GM12878 (cell line): Measurements from ENCODE around the gene AQP7. TPM values are rescaled to one million over a fixed set of nuclear protein-coding genes. Genes with fewer than 3 reads are reported as not detected.
A peak's percentile ranks its signal among the peaks of the same experiment; 100 is the strongest.

ENCODE experiments used
- ATAC-seq: fragments of 200-7000 bp; cut with Tn5 transposase; 3 replicates; pipeline ENCODE4 v1.9.1; 2020; ENCODE audit warnings: mild to moderate bottlenecking, moderate library complexity
- BruUV-seq: library from RNA; stranded (reverse); fragments of 400-500 nt; replicated peaks from 2 replicates; lab custom pipeline; 2021; lab: Mats Ljungman, UMichigan
- CTCF ChIA-PET: fragments of 300-600 bp; sonication (Branson Sonifier 250); formaldehyde crosslinking; extraction: SDS; loops from one replicate; lab custom pipeline; 2021; ENCODE audit warnings: inconsistent platforms; lab: Yijun Ruan, JAX
- POLR2A ChIA-PET: fragments of 350-600 bp; formaldehyde crosslinking; extraction: SDS; loops from one replicate; lab custom pipeline; 2021; ENCODE audit warnings: inconsistent platforms; lab: Charles Lee
- RAD21 ChIA-PET: fragments of 300-600 bp; sonication (Branson Sonifier 250); formaldehyde crosslinking; loops from one replicate; lab custom pipeline; 2023; ENCODE audit warnings: antibody characterized with exemption; ENCODE audit not compliant: unreplicated experiment; lab: Charles Lee
- SMC1A ChIA-PET: fragments of 300-600 bp; sonication (Branson Sonifier 250); formaldehyde crosslinking; loops from one replicate; lab custom pipeline; 2023; ENCODE audit not compliant: unreplicated experiment, uncharacterized antibody; lab: Charles Lee
- DNase-seq: peaks from one replicate; pipeline ENCODE4 v3.0.0-alpha.2; 2011; ENCODE audit warnings: low read depth, low spot score
- FAIRE-seq: peaks from 3 replicates; lab custom pipeline; 2011; peaks lifted over from hg19 to GRCh38; lab: Jason Lieb, UNC
- H2AFZ ChIP-seq: 2 replicates; pipeline ENCODE4 v1.6.0; 2011; ENCODE audit warnings: low read depth, low read length, control low read depth; ENCODE audit not compliant: control insufficient read depth
- H3K27ac ChIP-seq: 2 replicates; pipeline ENCODE4 v1.5.1; 2011; ENCODE audit warnings: control low read depth; ENCODE audit not compliant: control insufficient read depth, insufficient read depth
- H3K27me3 ChIP-seq, 2 experiments: replicated peaks in 1 of 2; 2 replicates each; pipeline versions ENCODE4 v1.6.0 to v1.6.1; 2011; ENCODE audit warnings: low read length in 1 of 2; ENCODE audit not compliant: control insufficient read depth in 2 of 2, insufficient read depth in 2 of 2
- H3K36me3 ChIP-seq, 2 experiments: 2 replicates each; pipeline ENCODE4 v1.5.1; 2011; ENCODE audit warnings: low read length in 1 of 2; ENCODE audit not compliant: control insufficient read depth in 2 of 2, insufficient read depth in 2 of 2
- H3K4me1 ChIP-seq: 2 replicates; pipeline ENCODE4 v1.6.1; 2011; ENCODE audit warnings: mild to moderate bottlenecking, low read length, moderate library complexity, mixed read lengths; ENCODE audit not compliant: control insufficient read depth, insufficient read depth
- H3K4me2 ChIP-seq: 2 replicates; pipeline ENCODE4 v1.6.0; 2011; ENCODE audit warnings: control low read depth; ENCODE audit not compliant: control insufficient read depth, insufficient read depth
- H3K4me3 ChIP-seq: fragments of 200-600 bp; sonication (generic); 2 replicates; pipeline ENCODE4 v1.5.1; 2016
- H3K79me2 ChIP-seq: 2 replicates; pipeline ENCODE4 v1.6.0; 2011; ENCODE audit warnings: low read length; ENCODE audit not compliant: control insufficient read depth, insufficient read depth
- H3K9ac ChIP-seq: 2 replicates; pipeline ENCODE4 v1.8.0; 2011; ENCODE audit warnings: low read length, control low read depth, mixed read lengths; ENCODE audit not compliant: control insufficient read depth, insufficient read depth
- H3K9me3 ChIP-seq: replicated peaks from 3 replicates; pipeline ENCODE4 v1.5.1; 2011; ENCODE audit warnings: mild to moderate bottlenecking, low read length; ENCODE audit not compliant: control insufficient read depth, insufficient read depth
- H4K20me1 ChIP-seq: 2 replicates; pipeline ENCODE4 v1.6.0; 2011; ENCODE audit not compliant: control insufficient read depth, insufficient read depth
- BHLHE40 ChIP-seq, 2 experiments: fragments of 450-650 bp in 1 of 2; IDR thresholded peaks; 2 replicates each; pipeline ENCODE4 v1.6.1; 2011 to 2017; ENCODE audit warnings: low read depth in 2 of 2, borderline replicate concordance in 1 of 2, improper control_type of control experiment in 1 of 2, low read length in 1 of 2, mild to moderate bottlenecking in 1 of 2
- CBX3 ChIP-seq: fragments of 200-600 bp; sonication (generic); IDR thresholded peaks from 2 replicates; pipeline ENCODE4 v1.6.1; 2016; ENCODE audit warnings: low read depth, borderline replicate concordance
- EGR1 ChIP-seq, 2 experiments: IDR thresholded peaks; 1 replicate in 1 of 2; 2 replicates in 1 of 2; pipeline ENCODE4 v1.6.1; 2011 to 2012; ENCODE audit warnings: low read depth in 2 of 2, low read length in 2 of 2, borderline replicate concordance in 1 of 2, mild to moderate bottlenecking in 1 of 2, moderate library complexity in 1 of 2
- HSF1 ChIP-seq: fragments of 150-350 bp; IDR thresholded peaks from 2 replicates; pipeline ENCODE4 v1.6.1; 2014; ENCODE audit warnings: mild to moderate bottlenecking, low read depth, low read length
- NR2F1 ChIP-seq: fragments of 450-650 bp; conservative IDR thresholded peaks from 2 replicates; pipeline ENCODE4 v1.6.1; 2017; ENCODE audit warnings: mild to moderate bottlenecking
- PML ChIP-seq: IDR thresholded peaks from 2 replicates; pipeline ENCODE4 v1.6.1; 2012; ENCODE audit warnings: low read length, inconsistent platforms
- POU2F2 ChIP-seq: IDR thresholded peaks from 3 replicates; pipeline ENCODE4 v1.6.1; 2011; ENCODE audit warnings: low read depth, mild to moderate bottlenecking, low read length, borderline replicate concordance
- RFX5 ChIP-seq: IDR thresholded peaks from 2 replicates; pipeline ENCODE4 v1.6.1; 2011; ENCODE audit warnings: low read depth, low read length, improper control_type of control experiment
- SMARCA5 ChIP-seq: fragments of 450-650 bp; IDR thresholded peaks from 2 replicates; pipeline ENCODE4 v1.6.1; 2017; ENCODE audit warnings: mild to moderate bottlenecking
- SMC3 ChIP-seq: IDR thresholded peaks from 2 replicates; pipeline ENCODE4 v1.6.1; 2011; ENCODE audit warnings: low read length, improper control_type of control experiment, borderline replicate concordance
- SREBF1 ChIP-seq: IDR thresholded peaks from 2 replicates; pipeline ENCODE4 v1.6.1; 2012; ENCODE audit warnings: mild to moderate bottlenecking, low read length
- STAT3 ChIP-seq: IDR thresholded peaks from 2 replicates; pipeline ENCODE4 v1.6.1; 2011; ENCODE audit warnings: low read depth, low read length, improper control_type of control experiment
- YY1 ChIP-seq: IDR thresholded peaks from 2 replicates; pipeline ENCODE4 v1.6.1; 2011; ENCODE audit warnings: low read depth, mild to moderate bottlenecking, low read length
- ZNF217 ChIP-seq: fragments of 450-650 bp; IDR thresholded peaks from 2 replicates; pipeline ENCODE4 v1.6.1; 2017; ENCODE audit warnings: antibody characterized with exemption, mild to moderate bottlenecking
- ZNF592 ChIP-seq: fragments of 450-650 bp; IDR thresholded peaks from 2 replicates; pipeline ENCODE4 v1.6.1; 2017; ENCODE audit warnings: mild to moderate bottlenecking, moderate library complexity
- WGBS: methylation state at CpG from one replicate; pipeline ENCODE4 v1.1.6; 2016; ENCODE audit warnings: low lambda C conversion rate; ENCODE audit not compliant: insufficient replicate concordance, insufficient coverage; ENCODE audit errors: missing lambda C conversion rate; 5-methylcytosine and 5-hydroxymethylcytosine counted together
- in situ Hi-C: fragments of 300-500 bp; cut with MboI; formaldehyde crosslinking; loops from 9 replicates; pipeline ENCODE4 v1.14.3; 2018; ENCODE audit warnings: mixed read lengths
- intact Hi-C: fragments of 100-400 bp; cut with micrococcal nuclease; formaldehyde crosslinking; loops from one replicate; pipeline ENCODE4 v1.14.2; 2022; ENCODE audit not compliant: unreplicated experiment
- polyA plus RNA-seq, 11 experiments: library from polyadenylated mRNA; depleted of rRNA in 4 of 11; unstranded in 6 of 11; stranded (reverse) in 5 of 11; fragments of >200 nt; fragmentation: Nextera tagmentation in 4 of 11; fragmentation: Illumina TruSeq in 1 of 11; extraction: Ambion mirVana in 4 of 11; extraction: Trizol in 1 of 11; gene quantifications; 1 replicate in 1 of 11; 2 replicates in 10 of 11; pipeline versions ENCODE4 v1.2.1 to v1.2.3, GENCODE V29; 2011 to 2016; ENCODE audit warnings: inconsistent platforms in 2 of 11, missing spikeins in 2 of 11, low read depth in 1 of 11
- total RNA-seq, 4 experiments: library from RNA; depleted of rRNA in 3 of 4; stranded (reverse); fragments of >200 nt in 3 of 4; fragmentation: Illumina TruSeq in 1 of 4; extraction: Trizol in 1 of 4; gene quantifications; 2 replicates each; pipeline versions ENCODE4 v1.2.1 to v1.2.3, GENCODE V29; 2013 to 2021
- TF ChIP-seq, protein P1 (sequence below): fragments of 450-650 bp; IDR thresholded peaks from 2 replicates; pipeline ENCODE4 v1.6.1; 2017; ENCODE audit warnings: antibody characterized with exemption, mild to moderate bottlenecking, moderate library complexity

AQP7 gene
- total and polyA plus RNA-seq, 10 of the 15 experiments (the other 5 are each of a cell fraction or from before 2014, with no cell fraction given) = 0.04 to 0.18 (median 0.04) TPM; not detected in 7

DNA sequence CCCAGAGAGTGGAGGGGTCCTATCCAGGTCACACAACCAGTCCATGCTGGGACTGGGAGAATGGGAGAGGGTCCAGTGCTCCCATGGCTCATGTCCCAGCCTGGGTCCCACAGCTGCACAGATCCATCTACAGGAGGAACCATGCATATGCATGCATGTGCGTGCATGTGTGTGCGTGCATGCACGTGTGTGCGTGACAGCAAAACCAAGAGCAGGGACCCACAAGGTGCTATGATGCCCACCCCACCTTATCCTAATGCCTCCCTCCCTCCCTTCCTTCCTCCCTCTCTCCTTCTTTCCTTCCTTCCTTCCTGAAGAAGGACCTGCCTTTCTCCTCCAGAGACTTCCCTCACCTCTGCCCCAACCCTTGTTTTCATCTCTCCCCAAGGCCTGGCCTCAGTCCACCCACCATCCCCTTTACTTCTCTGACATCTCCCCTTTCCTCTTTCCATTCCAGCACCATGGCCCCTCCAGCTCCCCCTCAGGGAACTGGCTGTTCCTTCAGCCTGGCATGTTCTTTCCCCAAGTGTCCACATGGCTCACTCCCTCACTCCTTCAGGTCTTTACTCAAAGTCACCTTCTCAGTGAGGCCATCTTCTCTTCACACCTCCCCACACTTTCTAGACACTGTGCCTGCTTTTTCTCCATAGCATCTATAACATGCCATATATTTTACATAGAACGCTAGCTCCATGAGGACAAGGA lies 21.8 kb downstream of the AQP7 start:
- RAD21 ChIA-PET = no interaction called here
- CTCF ChIA-PET = interaction anchor here (1.9 kb wide), 1 partner anchor 72 kb away, joined by 5 read pairs; no protein-coding TSS in a partner anchor
- POLR2A ChIA-PET = no interaction called here
- BruUV-seq = no TSS peak
- DNase-seq = no peak
- no peaks in the 10 kb centered on the region for H3K9me3 ChIP-seq
- no peaks in the 10 kb centered on the region for H3K4me1 ChIP-seq
- no peaks in the 10 kb centered on the region for H3K79me2 ChIP-seq
- H2AFZ ChIP-seq = no peak overlapping the region
- no peak overlapping the region for H3K4me2 ChIP-seq
- in situ Hi-C loops = no loop called here
- no peak overlapping the region for H3K27ac ChIP-seq
- FAIRE-seq = no peak
- no peak overlapping the region for H3K9ac ChIP-seq
- no peak overlapping the region for H3K4me3 ChIP-seq
- 73% methylated on average over 5 of the region's 5 CpGs for WGBS
- SMC1A ChIA-PET = no interaction called here
- H3K27me3 ChIP-seq = no peaks in the 10 kb centered on the region
- no peaks in the 10 kb centered on the region for H3K36me3 ChIP-seq
- ATAC-seq = peak; percentile 58
- no peaks in the 10 kb centered on the region for H4K20me1 ChIP-seq
- no peak for TF ChIP-seq EGR1 (IDR thresholded peaks at IDR 0.05; ENCODE audit: borderline replicate concordance in 1 of 2, low read depth in 2 of 2, low read length in 2 of 2)
- TF ChIP-seq, protein P1, sequence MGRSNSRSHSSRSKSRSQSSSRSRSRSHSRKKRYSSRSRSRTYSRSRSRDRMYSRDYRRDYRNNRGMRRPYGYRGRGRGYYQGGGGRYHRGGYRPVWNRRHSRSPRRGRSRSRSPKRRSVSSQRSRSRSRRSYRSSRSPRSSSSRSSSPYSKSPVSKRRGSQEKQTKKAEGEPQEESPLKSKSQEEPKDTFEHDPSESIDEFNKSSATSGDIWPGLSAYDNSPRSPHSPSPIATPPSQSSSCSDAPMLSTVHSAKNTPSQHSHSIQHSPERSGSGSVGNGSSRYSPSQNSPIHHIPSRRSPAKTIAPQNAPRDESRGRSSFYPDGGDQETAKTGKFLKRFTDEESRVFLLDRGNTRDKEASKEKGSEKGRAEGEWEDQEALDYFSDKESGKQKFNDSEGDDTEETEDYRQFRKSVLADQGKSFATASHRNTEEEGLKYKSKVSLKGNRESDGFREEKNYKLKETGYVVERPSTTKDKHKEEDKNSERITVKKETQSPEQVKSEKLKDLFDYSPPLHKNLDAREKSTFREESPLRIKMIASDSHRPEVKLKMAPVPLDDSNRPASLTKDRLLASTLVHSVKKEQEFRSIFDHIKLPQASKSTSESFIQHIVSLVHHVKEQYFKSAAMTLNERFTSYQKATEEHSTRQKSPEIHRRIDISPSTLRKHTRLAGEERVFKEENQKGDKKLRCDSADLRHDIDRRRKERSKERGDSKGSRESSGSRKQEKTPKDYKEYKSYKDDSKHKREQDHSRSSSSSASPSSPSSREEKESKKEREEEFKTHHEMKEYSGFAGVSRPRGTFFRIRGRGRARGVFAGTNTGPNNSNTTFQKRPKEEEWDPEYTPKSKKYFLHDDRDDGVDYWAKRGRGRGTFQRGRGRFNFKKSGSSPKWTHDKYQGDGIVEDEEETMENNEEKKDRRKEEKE = no peak
- no peak for TF ChIP-seq PML
- TF ChIP-seq CBX3 = no peak
- no peak for TF ChIP-seq RFX5
- no peak for TF ChIP-seq SMARCA5
- TF ChIP-seq HSF1 = no peak
- TF ChIP-seq POU2F2 = peak; percentile 70; the same call in 1 of the 3 replicates
- no peak for TF ChIP-seq ZNF592
- TF ChIP-seq SREBF1 = no peak
- TF ChIP-seq BHLHE40 (IDR thresholded peaks at IDR 0.05; ENCODE audit: borderline replicate concordance in 1 of 2, low read depth in 2 of 2, low read length in 1 of 2) = peak in 1 of 2 experiments; percentile 62; a peak in 2 of 4 replicates
- TF ChIP-seq YY1 = no peak
- TF ChIP-seq STAT3 = no peak
- no peak for TF ChIP-seq NR2F1
- TF ChIP-seq ZNF217 = no peak
- TF ChIP-seq SMC3 = no peak
- intact Hi-C loops = no loop called here
